GM10266 (cell line): ENCODE data around the gene HERPUD1.
"Not testable (repeated sequence)": the region's sequence is repeated elsewhere in the genome, so short reads cannot be mapped to it uniquely, and the experiment has no call there.

Source experiments
- DNase-seq: peaks from one replicate; pipeline ENCODE4 v3.0.0; 2012; ENCODE audit errors: extremely low spot score
- TF ChIP-seq, protein P1 (sequence below): IDR thresholded peaks from 2 replicates; pipeline ENCODE4 v1.5.1; 2012; ENCODE audit warnings: mild to moderate bottlenecking, low read depth; ENCODE audit not compliant: control insufficient read depth, insufficient read depth; ENCODE audit errors: missing control alignments

Gene HERPUD1

DNA sequence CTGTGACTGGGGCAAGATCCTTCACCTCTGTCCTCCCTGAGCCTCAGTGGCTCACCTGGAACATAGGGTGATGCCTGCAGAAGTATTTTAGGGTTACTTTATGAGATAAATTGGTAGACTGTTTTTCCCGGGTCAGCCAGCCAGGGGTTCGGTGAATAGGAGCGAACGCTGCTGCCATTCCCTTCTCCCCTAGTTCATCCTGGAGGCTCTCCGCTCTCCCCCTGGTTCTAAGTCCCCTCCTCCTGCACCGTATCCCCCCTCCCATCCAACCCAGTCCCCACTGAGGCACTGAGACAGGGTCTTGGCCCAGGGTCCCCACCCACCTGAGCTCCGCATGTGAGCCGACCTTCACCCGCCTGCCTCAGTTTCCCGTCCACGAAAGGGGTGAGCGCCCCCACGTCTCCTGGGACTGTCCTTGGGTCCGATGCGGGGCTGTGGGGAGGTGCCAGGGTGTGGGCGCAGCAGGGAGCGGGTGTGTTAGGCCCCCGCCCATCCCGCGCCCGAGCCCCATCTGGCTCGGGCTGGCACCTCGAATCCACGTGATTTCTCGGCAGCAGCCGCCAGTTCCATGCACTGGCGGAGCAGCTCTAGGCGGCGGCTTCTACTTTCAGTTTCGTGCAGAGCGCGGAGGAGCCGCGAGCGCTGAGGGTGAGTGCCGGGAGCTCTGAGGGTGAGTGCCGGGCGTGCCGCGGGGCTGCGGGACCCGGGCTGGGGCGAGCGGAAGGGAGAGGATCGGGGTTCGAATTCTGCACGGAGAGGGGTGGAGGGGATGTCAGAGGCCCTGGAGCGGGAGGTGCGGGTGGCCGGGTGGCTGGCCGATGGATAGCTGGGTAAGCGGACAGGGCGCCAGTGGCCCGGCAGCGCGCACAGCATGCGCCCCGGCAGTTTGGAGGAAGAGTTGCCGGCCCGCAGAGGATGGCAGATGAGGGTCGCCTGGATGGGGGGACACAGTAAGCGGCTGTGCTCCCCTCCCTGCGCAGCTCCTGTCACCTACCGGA is 57.3 kb downstream of the HERPUD1 start, which contains the start of gene NLRC5:
Gene NLRC5, plus strand, starts transcription at position 610 of the 998 bp plus-strand sequence. CDS start 31,156 bp downstream, outside the sequence.
- DNase-seq, result peak; percentile 77

DNA sequence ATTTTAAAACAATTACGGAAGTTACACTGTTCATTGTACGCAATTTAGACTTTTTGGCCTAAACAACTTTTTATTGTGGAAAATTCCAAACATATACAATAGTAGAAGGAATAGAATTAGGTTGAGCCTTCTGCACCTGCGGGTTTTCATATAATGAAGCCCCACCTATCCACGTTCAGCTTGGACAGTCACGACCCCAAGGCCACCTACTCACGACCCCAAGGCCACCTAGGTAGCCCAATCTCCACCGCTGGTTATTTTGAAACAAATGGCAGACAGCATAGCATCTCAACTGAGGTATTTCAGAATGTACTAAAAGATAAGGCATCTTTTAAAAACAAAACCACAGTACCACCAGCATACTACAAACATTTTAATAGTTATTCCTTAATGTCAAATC is 58.0 kb downstream of the HERPUD1 start:
- TF ChIP-seq, protein P1, sequence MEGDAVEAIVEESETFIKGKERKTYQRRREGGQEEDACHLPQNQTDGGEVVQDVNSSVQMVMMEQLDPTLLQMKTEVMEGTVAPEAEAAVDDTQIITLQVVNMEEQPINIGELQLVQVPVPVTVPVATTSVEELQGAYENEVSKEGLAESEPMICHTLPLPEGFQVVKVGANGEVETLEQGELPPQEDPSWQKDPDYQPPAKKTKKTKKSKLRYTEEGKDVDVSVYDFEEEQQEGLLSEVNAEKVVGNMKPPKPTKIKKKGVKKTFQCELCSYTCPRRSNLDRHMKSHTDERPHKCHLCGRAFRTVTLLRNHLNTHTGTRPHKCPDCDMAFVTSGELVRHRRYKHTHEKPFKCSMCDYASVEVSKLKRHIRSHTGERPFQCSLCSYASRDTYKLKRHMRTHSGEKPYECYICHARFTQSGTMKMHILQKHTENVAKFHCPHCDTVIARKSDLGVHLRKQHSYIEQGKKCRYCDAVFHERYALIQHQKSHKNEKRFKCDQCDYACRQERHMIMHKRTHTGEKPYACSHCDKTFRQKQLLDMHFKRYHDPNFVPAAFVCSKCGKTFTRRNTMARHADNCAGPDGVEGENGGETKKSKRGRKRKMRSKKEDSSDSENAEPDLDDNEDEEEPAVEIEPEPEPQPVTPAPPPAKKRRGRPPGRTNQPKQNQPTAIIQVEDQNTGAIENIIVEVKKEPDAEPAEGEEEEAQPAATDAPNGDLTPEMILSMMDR, result no peak
- no peak for DNase-seq

More for the DNA sequence above, 57.3 kb downstream of the HERPUD1 start, which contains the start of gene NLRC5:
- TF ChIP-seq, protein P1, result no peak

DNA sequence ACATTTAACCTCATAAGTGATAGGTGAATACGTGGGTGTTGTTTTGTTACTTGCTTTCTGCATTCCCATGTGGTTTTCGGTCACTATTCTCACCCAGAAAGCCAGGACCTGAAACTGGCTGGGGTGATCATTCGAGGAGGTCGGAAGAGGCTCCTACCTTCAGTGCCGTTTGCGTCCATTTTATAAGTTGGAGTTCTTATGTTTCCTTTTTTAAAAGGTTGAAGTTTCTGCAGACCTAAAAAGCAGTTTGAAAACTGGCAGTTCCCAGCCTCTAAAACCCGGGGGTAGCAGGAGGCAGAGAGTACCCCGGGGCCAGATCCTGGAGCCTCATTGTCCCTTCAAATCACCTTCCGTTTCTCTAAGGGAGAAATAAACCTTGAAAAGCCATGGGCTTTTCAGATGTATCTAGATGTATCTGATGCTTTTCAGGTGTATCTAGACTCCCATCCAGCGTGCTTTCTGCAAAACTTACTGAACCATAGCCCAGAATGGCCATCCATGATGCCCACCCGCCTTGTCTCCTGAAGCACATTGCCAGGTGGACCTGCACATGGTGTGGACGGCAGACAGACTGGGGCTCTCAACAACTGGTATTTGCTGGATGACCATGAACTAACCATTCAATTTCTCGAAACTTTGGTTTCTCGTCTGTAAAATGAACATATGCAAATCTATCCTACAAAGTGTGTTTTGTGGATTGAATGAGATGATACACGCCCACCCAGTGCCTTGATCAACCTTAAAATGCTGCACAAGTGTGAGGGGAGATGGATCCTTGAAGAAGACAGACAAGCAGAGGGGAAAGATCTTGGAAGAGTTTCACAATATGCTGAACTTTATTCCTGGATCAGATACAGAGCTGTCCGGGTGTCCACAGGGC is 58.7 kb downstream of the HERPUD1 start:
- DNase-seq, result no peak
- TF ChIP-seq, protein P1, result no peak

DNA sequence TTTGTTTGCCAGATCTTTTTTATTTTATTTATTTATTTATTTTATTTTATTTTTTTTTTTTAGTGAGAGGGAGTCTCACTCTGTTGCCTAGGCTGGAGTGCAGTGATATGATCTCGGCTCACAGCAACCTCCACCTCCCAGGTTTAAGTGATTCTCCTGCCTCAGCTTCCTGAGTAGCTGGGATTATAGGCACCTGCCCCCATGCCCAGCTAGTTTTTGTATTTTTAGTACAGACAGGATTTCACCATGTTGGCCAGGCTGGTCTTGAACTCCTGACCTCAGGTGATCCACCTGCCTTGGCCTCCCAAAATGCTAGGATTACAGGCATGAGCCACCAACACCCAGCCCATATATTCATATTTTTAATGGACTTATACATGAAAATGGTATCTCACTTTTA is 60.5 kb downstream of the HERPUD1 start:
- DNase-seq, result not testable (repeated sequence)

DNA sequence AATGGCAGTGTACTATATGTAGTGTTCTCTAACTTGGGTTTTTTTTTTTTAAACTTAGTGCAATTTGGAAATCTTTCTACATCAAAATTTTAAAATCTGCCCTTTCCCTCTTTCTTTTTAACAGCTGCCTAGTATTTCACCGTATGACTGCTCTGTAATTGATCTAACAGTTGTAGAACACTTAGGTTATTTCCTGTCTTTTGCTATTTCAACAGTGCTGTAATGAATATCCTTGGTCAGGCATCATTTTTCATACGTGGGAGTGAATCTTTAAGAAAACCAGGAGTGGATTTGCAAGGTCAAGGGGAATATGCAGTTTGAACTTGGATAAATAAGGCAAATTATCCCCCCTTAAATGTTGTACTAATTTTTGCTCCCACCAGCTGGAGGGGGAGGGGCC is 61.3 kb downstream of the HERPUD1 start:
- TF ChIP-seq, protein P1, result no peak
- DNase-seq, result no peak

DNA sequence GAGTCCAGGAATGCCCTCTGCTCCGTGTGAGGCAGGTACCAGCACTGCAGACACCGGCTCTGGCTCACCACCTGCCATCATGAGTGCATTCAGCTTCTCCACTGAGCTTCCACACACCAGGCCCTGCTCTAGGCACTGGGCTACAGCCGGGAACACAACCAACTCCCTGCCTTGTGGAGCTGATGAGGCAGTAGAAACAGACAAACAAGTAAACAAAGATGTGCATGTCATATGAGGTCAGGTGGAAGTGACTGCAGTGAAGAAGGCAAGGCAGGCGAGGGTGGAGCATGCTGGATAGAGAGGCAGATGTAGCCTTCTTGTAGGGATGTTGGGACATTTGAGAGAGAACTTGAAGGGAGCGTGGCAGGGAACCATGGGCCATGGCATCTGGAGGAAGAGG is 62.4 kb downstream of the HERPUD1 start:
- TF ChIP-seq, protein P1, result no peak
- DNase-seq, result no peak
